ELR (cell line): ENCODE measurements around the gene DPP6.

Experiments
- DNase-seq: peaks from one replicate; pipeline ENCODE4 v3.0.0-alpha.2; 2015; ENCODE audit warnings: low read depth

The DPP6 gene

GRCh38 chr7:154769001-154769400 lies 716.8 kb downstream of the DPP6 start:
- DNase-seq: no peak

- DNase-seq: no peak
Measured at GRCh38 chr7:154769527-154769926, 717.3 kb downstream of the DPP6 start.

GRCh38 chr7:154770361-154770760 lies 718.2 kb downstream of the DPP6 start:
- DNase-seq: no peak

- DNase-seq: no peak
Measured at GRCh38 chr7:154770962-154771361, 718.8 kb downstream of the DPP6 start.

GRCh38 chr7:154774303-154774969 lies 722.2 kb downstream of the DPP6 start:
- DNase-seq: no peak

GRCh38 chr7:154775681-154776080 lies 723.5 kb downstream of the DPP6 start:
- DNase-seq: no peak

GRCh38 chr7:154776350-154776749 lies 724.2 kb downstream of the DPP6 start:
- DNase-seq: no peak

- DNase-seq: no peak
Measured at GRCh38 chr7:154777023-154777422, 724.8 kb downstream of the DPP6 start.

- DNase-seq: no peak
Measured at GRCh38 chr7:154777489-154777888, 725.3 kb downstream of the DPP6 start.

- DNase-seq: no peak
Measured at GRCh38 chr7:154777908-154778307, 725.7 kb downstream of the DPP6 start.

GRCh38 chr7:154781369-154782303 lies 729.4 kb downstream of the DPP6 start:
- no peak for DNase-seq

- DNase-seq: no peak
Measured at GRCh38 chr7:154783281-154783909, 731.2 kb downstream of the DPP6 start.

- DNase-seq: no peak
Measured at GRCh38 chr7:154785898-154786297, 733.7 kb downstream of the DPP6 start.

- DNase-seq: no peak
Measured at GRCh38 chr7:154789404-154789803, 737.2 kb downstream of the DPP6 start.

- DNase-seq: no peak
Measured at GRCh38 chr7:154791611-154792010, 739.4 kb downstream of the DPP6 start.

- no peak for DNase-seq
Measured at GRCh38 chr7:154792436-154793055, 740.3 kb downstream of the DPP6 start.

- no peak for DNase-seq
Measured at GRCh38 chr7:154794147-154794780, 742.1 kb downstream of the DPP6 start.

GRCh38 chr7:154795014-154795413 lies 742.8 kb downstream of the DPP6 start:
- no peak for DNase-seq

GRCh38 chr7:154795437-154795836 lies 743.2 kb downstream of the DPP6 start:
- no peak for DNase-seq

- no peak for DNase-seq
Measured at GRCh38 chr7:154804449-154804848, 752.3 kb downstream of the DPP6 start.

- no peak for DNase-seq
Measured at GRCh38 chr7:154812027-154812426, 759.8 kb downstream of the DPP6 start.
